C4-2B (cell line): ENCODE results near the gene PLN.

Experiments used
- ZFX ChIP-seq: fragments of 450-650 bp; IDR thresholded peaks from 2 replicates; pipeline ENCODE4 v1.6.1; 2017
- TF ChIP-seq, protein P1 (sequence below): fragments of 450-650 bp; conservative IDR thresholded peaks from 2 replicates; pipeline ENCODE4 v1.5.1; 2017; ENCODE audit warnings: mild to moderate bottlenecking

DNA sequence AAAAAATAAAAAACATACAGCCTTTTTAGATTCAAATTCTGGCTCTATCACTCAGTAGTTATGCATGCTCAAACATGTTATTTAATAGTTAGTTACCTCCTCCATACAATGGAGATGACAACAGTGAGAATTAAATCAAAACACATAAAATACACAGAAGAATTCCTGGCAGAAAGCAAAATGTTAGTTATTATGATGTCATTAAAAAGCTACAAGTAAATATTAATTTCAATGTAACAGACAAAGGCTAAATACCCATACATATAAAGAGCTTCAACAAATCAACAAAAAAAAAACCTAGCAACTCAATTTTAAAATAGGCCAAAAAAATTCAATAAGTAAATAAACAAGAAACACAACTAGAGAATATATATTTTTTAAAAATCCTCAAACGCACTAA lies 21.4 kb downstream of the PLN start:
- TF ChIP-seq, protein P1, sequence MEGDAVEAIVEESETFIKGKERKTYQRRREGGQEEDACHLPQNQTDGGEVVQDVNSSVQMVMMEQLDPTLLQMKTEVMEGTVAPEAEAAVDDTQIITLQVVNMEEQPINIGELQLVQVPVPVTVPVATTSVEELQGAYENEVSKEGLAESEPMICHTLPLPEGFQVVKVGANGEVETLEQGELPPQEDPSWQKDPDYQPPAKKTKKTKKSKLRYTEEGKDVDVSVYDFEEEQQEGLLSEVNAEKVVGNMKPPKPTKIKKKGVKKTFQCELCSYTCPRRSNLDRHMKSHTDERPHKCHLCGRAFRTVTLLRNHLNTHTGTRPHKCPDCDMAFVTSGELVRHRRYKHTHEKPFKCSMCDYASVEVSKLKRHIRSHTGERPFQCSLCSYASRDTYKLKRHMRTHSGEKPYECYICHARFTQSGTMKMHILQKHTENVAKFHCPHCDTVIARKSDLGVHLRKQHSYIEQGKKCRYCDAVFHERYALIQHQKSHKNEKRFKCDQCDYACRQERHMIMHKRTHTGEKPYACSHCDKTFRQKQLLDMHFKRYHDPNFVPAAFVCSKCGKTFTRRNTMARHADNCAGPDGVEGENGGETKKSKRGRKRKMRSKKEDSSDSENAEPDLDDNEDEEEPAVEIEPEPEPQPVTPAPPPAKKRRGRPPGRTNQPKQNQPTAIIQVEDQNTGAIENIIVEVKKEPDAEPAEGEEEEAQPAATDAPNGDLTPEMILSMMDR, result no peak
- TF ChIP-seq ZFX, result no peak
